Bronchial epithelial cell (primary cell): ENCODE data around the gene SYT6. TPM values are rescaled to one million over a fixed set of nuclear protein-coding genes. Genes with fewer than 3 reads are reported as not detected.

Experiments used
- DNase-seq: peaks from one replicate; pipeline ENCODE4 v3.0.0-alpha.2; 2010; ENCODE audit warnings: low read depth
- FAIRE-seq: peaks from 2 replicates; lab custom pipeline; 2011; peaks lifted over from hg19 to GRCh38; lab: Jason Lieb, UNC
- H3K27me3 ChIP-seq: 2 replicates; pipeline ENCODE4 v1.5.1; 2011; ENCODE audit warnings: low read length; ENCODE audit not compliant: control insufficient read depth, insufficient read depth
- H3K36me3 ChIP-seq: 2 replicates; pipeline ENCODE4 v1.5.1; 2011; ENCODE audit warnings: low read length; ENCODE audit not compliant: control insufficient read depth, insufficient read depth
- H3K4me3 ChIP-seq: 2 replicates; pipeline ENCODE4 v1.5.1; 2011; ENCODE audit warnings: mild to moderate bottlenecking, low read depth, low read length, control low read depth
- total RNA-seq: library from RNA; depleted of rRNA; stranded (reverse); fragments of >200 nt; gene quantifications from 2 replicates; pipeline ENCODE4 v1.2.1, GENCODE V29; 2014
- TF ChIP-seq, protein P1 (sequence below): IDR thresholded peaks from 2 replicates; pipeline ENCODE4 v1.5.1; 2011; ENCODE audit warnings: mild to moderate bottlenecking, moderate library complexity, low read length, control low read depth, inconsistent platforms; ENCODE audit not compliant: insufficient read depth, severe bottlenecking

SYT6 gene
- total RNA-seq, 1 donor from 2014 or later, result not detected

DNA sequence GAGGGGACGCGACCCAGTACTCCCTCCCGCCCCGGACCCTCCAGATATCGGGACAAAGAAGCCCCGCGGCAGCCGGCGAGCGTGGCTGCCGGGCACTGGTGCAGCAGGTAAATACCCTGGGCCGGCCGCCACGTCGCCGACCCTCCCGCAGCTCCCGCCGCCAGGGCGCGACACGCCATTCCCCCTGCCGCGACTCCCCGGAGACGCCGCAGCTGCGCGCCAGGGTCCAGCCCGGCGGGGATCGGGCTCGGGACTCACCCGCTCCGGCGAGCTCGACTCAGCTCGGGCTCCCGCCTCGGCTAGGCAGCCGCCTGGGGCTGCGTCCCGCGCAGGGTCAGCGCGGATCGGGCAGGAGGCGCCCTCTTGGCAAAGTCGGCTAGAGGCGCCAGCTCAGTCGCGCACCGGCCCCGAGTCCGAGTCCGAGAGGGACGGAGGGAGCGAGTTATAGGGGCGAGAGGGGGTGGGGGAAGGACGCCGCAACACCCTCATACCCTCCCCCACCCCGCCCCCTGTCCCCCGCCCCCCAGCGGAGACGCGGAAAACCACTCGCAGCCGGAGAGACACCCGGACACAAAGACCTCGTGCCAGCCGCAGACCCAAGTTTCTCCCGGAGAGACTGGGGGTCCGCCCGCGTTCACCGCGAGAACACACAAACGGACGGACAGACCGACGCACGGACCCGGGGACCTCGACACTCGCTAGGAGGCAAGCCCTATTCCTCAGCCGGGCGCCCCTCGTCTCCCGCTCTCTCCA is 985 bp downstream of the SYT6 start:
- Histone ChIP-seq H3K36me3 (no peaks in the 10 kb centered on the region), H3K4me3 (no peak overlapping the region), H3K27me3 (peaks cover 64% of the 10 kb centered on the region)
- FAIRE-seq (no peak), DNase-seq (no peak)
- TF ChIP-seq, protein P1, sequence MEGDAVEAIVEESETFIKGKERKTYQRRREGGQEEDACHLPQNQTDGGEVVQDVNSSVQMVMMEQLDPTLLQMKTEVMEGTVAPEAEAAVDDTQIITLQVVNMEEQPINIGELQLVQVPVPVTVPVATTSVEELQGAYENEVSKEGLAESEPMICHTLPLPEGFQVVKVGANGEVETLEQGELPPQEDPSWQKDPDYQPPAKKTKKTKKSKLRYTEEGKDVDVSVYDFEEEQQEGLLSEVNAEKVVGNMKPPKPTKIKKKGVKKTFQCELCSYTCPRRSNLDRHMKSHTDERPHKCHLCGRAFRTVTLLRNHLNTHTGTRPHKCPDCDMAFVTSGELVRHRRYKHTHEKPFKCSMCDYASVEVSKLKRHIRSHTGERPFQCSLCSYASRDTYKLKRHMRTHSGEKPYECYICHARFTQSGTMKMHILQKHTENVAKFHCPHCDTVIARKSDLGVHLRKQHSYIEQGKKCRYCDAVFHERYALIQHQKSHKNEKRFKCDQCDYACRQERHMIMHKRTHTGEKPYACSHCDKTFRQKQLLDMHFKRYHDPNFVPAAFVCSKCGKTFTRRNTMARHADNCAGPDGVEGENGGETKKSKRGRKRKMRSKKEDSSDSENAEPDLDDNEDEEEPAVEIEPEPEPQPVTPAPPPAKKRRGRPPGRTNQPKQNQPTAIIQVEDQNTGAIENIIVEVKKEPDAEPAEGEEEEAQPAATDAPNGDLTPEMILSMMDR, result no peak

DNA sequence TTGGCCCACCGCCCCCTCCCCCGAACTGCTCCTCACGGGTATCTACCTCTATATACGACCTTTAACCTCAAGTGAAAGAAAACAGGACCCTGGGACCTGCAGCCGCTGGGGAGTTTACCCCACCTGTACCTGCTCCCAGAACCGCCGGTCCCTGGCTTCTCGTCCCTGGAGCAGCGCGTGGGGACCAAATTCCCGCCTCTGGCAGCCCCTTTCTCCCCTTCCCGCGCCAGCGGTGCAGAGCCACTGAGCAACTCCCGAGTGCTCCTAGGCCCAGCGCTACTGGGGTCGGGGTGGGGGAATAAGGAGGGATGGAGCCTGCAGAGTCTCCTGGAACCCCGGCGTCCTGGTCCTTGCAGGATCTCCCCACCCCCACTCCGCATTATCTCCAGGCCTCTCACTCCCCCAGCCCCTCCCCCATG is 1.6 kb downstream of the SYT6 start:
- DNase-seq (no peak), FAIRE-seq (no peak)
- Histone ChIP-seq H3K27me3 (peaks cover 66% of the 10 kb centered on the region), H3K36me3 (no peaks in the 10 kb centered on the region), H3K4me3 (no peak overlapping the region)
- TF ChIP-seq, protein P1, result no peak

DNA sequence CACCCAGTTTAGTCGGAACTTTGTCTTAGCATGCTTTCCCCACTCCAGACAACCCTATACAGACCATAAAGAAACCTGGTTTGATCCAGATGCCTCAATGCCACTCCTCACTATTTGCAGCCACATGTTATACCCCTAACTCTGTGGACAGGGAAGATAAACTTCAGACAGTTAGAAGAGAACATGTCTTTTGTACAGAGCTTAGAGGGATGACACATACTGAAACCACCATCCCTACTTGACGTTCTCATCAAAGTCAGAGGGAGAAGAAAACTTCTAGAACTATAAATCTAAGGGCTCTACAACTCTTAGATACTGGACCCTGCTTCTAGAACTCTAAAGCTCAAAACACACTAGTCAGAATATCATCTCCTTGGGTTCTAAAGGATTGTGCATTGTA is 3.7 kb downstream of the SYT6 start:
- DNase-seq (peak; percentile 10), FAIRE-seq (no peak)
- TF ChIP-seq, protein P1, result no peak
- no peaks in the 10 kb centered on the region for H3K36me3 ChIP-seq
- H3K4me3 ChIP-seq, result no peak overlapping the region
- H3K27me3 ChIP-seq, result peaks cover 52% of the 10 kb centered on the region

DNA sequence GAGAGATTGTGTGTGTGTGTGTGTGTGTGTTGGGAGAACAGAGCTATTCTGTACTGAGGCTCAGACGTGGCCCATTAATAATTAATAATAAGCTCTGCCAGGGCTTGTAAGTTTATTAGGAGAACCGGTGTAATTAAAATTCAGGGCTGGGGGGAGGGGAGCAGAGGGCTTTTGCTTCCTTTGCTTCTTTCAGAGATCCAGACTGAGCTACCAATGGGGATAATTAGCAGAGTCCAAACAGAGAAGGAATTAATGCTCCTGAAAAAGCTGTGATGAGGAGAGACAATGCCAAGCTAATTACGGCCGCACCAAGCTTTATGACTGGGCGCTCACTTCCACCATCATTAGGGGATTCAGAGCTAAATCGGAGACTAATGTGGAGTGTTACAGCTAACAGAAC is 4.5 kb downstream of the SYT6 start:
- no peaks in the 10 kb centered on the region for H3K36me3 ChIP-seq
- TF ChIP-seq, protein P1, result no peak
- peaks cover 46% of the 10 kb centered on the region for H3K27me3 ChIP-seq
- DNase-seq, result no peak
- no peak for FAIRE-seq
- H3K4me3 ChIP-seq, result no peak overlapping the region

DNA sequence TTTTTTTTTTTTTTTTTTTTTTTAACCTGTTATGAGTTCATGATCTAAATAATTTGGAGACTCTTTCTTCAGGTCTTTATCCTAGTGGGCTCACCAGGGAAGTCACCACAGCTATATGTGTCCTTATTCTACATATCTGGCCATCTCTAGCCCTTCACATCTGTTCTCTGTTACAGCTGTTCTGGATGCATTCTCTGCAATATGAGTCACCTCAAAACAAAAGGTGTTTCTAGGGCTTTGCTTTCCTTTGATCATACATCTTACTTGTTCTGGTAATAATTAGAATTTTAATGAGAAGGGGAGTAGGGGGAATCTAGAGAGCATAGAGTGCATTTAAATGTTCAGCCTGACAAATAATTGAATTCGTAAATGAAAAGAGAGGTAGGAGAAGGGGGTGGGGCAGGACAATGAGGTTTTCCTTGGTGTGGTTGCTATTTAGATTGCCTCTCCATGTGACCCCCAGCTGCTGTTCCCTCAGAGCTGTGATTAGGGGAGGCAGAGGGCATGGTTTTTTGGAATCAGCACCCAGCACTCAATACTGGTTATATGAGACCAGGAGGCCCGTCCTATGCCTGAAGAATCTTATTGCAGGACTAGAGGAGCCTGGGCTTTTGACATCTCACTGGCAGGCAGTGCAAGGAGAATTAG is 8.0 kb downstream of the SYT6 start:
- Histone ChIP-seq H3K27me3 (peaks cover 12% of the 10 kb centered on the region), H3K36me3 (no peaks in the 10 kb centered on the region), H3K4me3 (no peak overlapping the region)
- TF ChIP-seq, protein P1, result no peak
- peak; percentile 10 for DNase-seq
- FAIRE-seq, result peak; percentile 47
